ENCODE measurements around the gene GPR89B. TPM values are rescaled to one million over a fixed set of nuclear protein-coding genes. Genes with fewer than 3 reads are reported as not detected.

GPR89B gene
- total RNA-seq, 1 donor from 2014 or later = 19.3 TPM

- H3K27ac Mint-ChIP-seq = no peak overlapping the region
- H3K27me3 Mint-ChIP-seq (ENCODE audit: low read depth) = peaks cover 25% of the 10 kb centered on the region
Observed at GRCh38 chr1:147904726-147905125, 23.5 kb upstream of the GPR89B start.

GRCh38 chr1:147907786-147908509 is 20.3 kb upstream of the GPR89B start:
- no peak overlapping the region for H3K27ac Mint-ChIP-seq
- no peaks in the 10 kb centered on the region for H3K4me1 Mint-ChIP-seq
- DNase-seq (ENCODE audit: low spot score in 2 of 2, unreplicated experiment in 2 of 2) = no peak
- TF ChIP-seq CTCF (IDR thresholded peaks at IDR 0.05; ENCODE audit: unreplicated experiment) = no peak
- peaks cover 31% of the 10 kb centered on the region for H3K27me3 Mint-ChIP-seq (ENCODE audit: low read depth)
- no peaks in the 10 kb centered on the region for H3K9me3 Mint-ChIP-seq
- no peak overlapping the region for H3K4me3 Mint-ChIP-seq
- no peaks in the 10 kb centered on the region for H3K36me3 Mint-ChIP-seq

More at GRCh38 chr1:147904726-147905125, 23.5 kb upstream of the GPR89B start:
- DNase-seq (ENCODE audit: low spot score in 2 of 2, unreplicated experiment in 2 of 2) = no peak
- Mint-ChIP-seq H3K9me3 (no peaks in the 10 kb centered on the region), H3K36me3 (no peaks in the 10 kb centered on the region), H3K4me1 (no peaks in the 10 kb centered on the region), H3K4me3 (no peak overlapping the region)
- no peak for TF ChIP-seq CTCF (IDR thresholded peaks at IDR 0.05; ENCODE audit: unreplicated experiment)

- H3K27me3 Mint-ChIP-seq (ENCODE audit: low read depth) = peaks cover 43% of the 10 kb centered on the region
- no peak for TF ChIP-seq CTCF (IDR thresholded peaks at IDR 0.05; ENCODE audit: unreplicated experiment)
- no peak overlapping the region for H3K4me3 Mint-ChIP-seq
- H3K9me3 Mint-ChIP-seq = no peaks in the 10 kb centered on the region
- no peak overlapping the region for H3K27ac Mint-ChIP-seq
- H3K4me1 Mint-ChIP-seq = no peaks in the 10 kb centered on the region
- DNase-seq (ENCODE audit: low spot score in 2 of 2, unreplicated experiment in 2 of 2) = no peak
- H3K36me3 Mint-ChIP-seq = no peaks in the 10 kb centered on the region
Observed at GRCh38 chr1:147912553-147912952, 15.7 kb upstream of the GPR89B start.

- Mint-ChIP-seq H3K36me3 (no peaks in the 10 kb centered on the region), H3K4me3 (no peak overlapping the region), H3K27me3 (ENCODE audit: low read depth) (peaks cover 42% of the 10 kb centered on the region), H3K9me3 (no peaks in the 10 kb centered on the region), H3K4me1 (no peaks in the 10 kb centered on the region), H3K27ac (no peak overlapping the region)
- DNase-seq (ENCODE audit: low spot score in 2 of 2, unreplicated experiment in 2 of 2) = no peak
- TF ChIP-seq CTCF (IDR thresholded peaks at IDR 0.05; ENCODE audit: unreplicated experiment) = no peak
Observed at GRCh38 chr1:147913362-147913942, 14.8 kb upstream of the GPR89B start.

GRCh38 chr1:147919896-147920295 is 8.3 kb upstream of the GPR89B start:
- no peak for TF ChIP-seq CTCF (IDR thresholded peaks at IDR 0.05; ENCODE audit: unreplicated experiment)
- H3K36me3 Mint-ChIP-seq = no peaks in the 10 kb centered on the region
- no peaks in the 10 kb centered on the region for H3K9me3 Mint-ChIP-seq
- no peak overlapping the region for H3K27ac Mint-ChIP-seq
- no peaks in the 10 kb centered on the region for H3K4me1 Mint-ChIP-seq
- peaks cover 16% of the 10 kb centered on the region for H3K27me3 Mint-ChIP-seq (ENCODE audit: low read depth)
- no peak for DNase-seq (ENCODE audit: low spot score in 2 of 2, unreplicated experiment in 2 of 2)
- no peak overlapping the region for H3K4me3 Mint-ChIP-seq

Measured in mesothelial cell of epicardium (in vitro differentiated cells).